Mesenchymal stem cell (in vitro differentiated cells and primary cell): ENCODE results near the gene SLC10A4.

ENCODE experiments used
- DNase-seq: peaks from one replicate; pipeline ENCODE4 v3.0.0-alpha.2; 2013
- H2AFZ ChIP-seq: one replicate; pipeline ENCODE4 v1.6.1; 2013; ENCODE audit warnings: low read depth, mild to moderate bottlenecking, control low read depth, inconsistent platforms, low read length, moderate library complexity
- H2AK5ac ChIP-seq: 2 replicates; pipeline ENCODE4 v1.6.1; 2013; ENCODE audit warnings: low read length, moderate library complexity, mild to moderate bottlenecking, inconsistent platforms; ENCODE audit not compliant: severe bottlenecking
- H2BK120ac ChIP-seq: one replicate; pipeline ENCODE4 v1.6.1; 2013; ENCODE audit warnings: low read depth, mild to moderate bottlenecking, inconsistent platforms, low read length, moderate library complexity
- H2BK12ac ChIP-seq, 2 experiments: one replicate each; pipeline ENCODE4 v1.6.1; 2013; ENCODE audit warnings: inconsistent platforms in 2 of 2, low read length in 2 of 2, mild to moderate bottlenecking in 2 of 2, moderate library complexity in 2 of 2, control low read depth in 1 of 2
- H2BK15ac ChIP-seq: one replicate; pipeline ENCODE4 v1.6.1; 2013; ENCODE audit warnings: mild to moderate bottlenecking, low read depth, inconsistent platforms; ENCODE audit not compliant: poor library complexity, severe bottlenecking
- H2BK5ac ChIP-seq: 2 replicates; pipeline ENCODE4 v1.6.1; 2013; ENCODE audit warnings: low read depth, mild to moderate bottlenecking, low read length, control low read depth, inconsistent platforms; ENCODE audit not compliant: poor library complexity, severe bottlenecking
- H3K14ac ChIP-seq, 2 experiments: one replicate each; pipeline ENCODE4 v1.6.1; 2013; ENCODE audit warnings: inconsistent platforms in 2 of 2, low read length in 2 of 2, control low read depth in 1 of 2, mild to moderate bottlenecking in 1 of 2, moderate library complexity in 1 of 2
- H3K18ac ChIP-seq, 2 experiments: one replicate each; pipeline ENCODE4 v1.6.1; 2013; ENCODE audit warnings: inconsistent platforms in 2 of 2, low read length in 2 of 2, control low read depth in 1 of 2, low read depth in 1 of 2, mild to moderate bottlenecking in 1 of 2
- H3K23ac ChIP-seq, 2 experiments: one replicate each; pipeline ENCODE4 v1.6.1; 2013; ENCODE audit warnings: inconsistent platforms in 2 of 2, low read length in 2 of 2, mild to moderate bottlenecking in 2 of 2, moderate library complexity in 2 of 2, control low read depth in 1 of 2
- H3K27ac ChIP-seq: 2 replicates; pipeline ENCODE4 v1.5.1; 2013; ENCODE audit warnings: mild to moderate bottlenecking, moderate library complexity, low read length, control low read depth, inconsistent platforms; ENCODE audit not compliant: poor library complexity, severe bottlenecking
- H3K27me3 ChIP-seq, 2 experiments: 2 replicates each; pipeline versions ENCODE4 v1.6.1 to v1.7.0; 2013; ENCODE audit warnings: low read length in 2 of 2, mild to moderate bottlenecking in 2 of 2, moderate library complexity in 2 of 2, control low read depth in 1 of 2, inconsistent platforms in 1 of 2; ENCODE audit not compliant: control insufficient read depth in 1 of 2, insufficient read depth in 1 of 2
- H3K36me3 ChIP-seq, 2 experiments: 2 replicates each; pipeline versions ENCODE4 v1.6.1 to v1.7.0; 2013; ENCODE audit warnings: low read length in 2 of 2, control low read depth in 1 of 2, inconsistent platforms in 1 of 2, low read depth in 1 of 2, mild to moderate bottlenecking in 1 of 2; ENCODE audit not compliant: insufficient read depth in 2 of 2, control insufficient read depth in 1 of 2
- H3K4ac ChIP-seq, 2 experiments: one replicate each; pipeline ENCODE4 v1.6.1; 2013; ENCODE audit warnings: inconsistent platforms in 2 of 2, low read length in 2 of 2, mild to moderate bottlenecking in 2 of 2, moderate library complexity in 2 of 2, control low read depth in 1 of 2, low read depth in 1 of 2
- H3K4me1 ChIP-seq: 2 replicates; pipeline ENCODE4 v1.6.1; 2013; ENCODE audit warnings: low read depth, low read length, control low read depth; ENCODE audit not compliant: control insufficient read depth, insufficient read depth
- H3K4me2 ChIP-seq: 2 replicates; pipeline ENCODE4 v1.6.1; 2013; ENCODE audit warnings: low read length, mild to moderate bottlenecking, inconsistent platforms; ENCODE audit not compliant: poor library complexity, severe bottlenecking
- H3K4me3 ChIP-seq, 2 experiments: 2 replicates each; pipeline versions ENCODE4 v1.5.1 to v1.7.0; 2013; ENCODE audit warnings: low read length in 2 of 2, mild to moderate bottlenecking in 2 of 2, control low read depth in 1 of 2, low read depth in 1 of 2; ENCODE audit not compliant: insufficient read depth in 1 of 2
- H3K79me1 ChIP-seq: replicated peaks from 2 replicates; pipeline ENCODE4 v1.6.1; 2013; ENCODE audit warnings: mild to moderate bottlenecking, control low read depth, low read length, inconsistent platforms; ENCODE audit not compliant: poor library complexity, severe bottlenecking
- H3K9ac ChIP-seq: 2 replicates; pipeline ENCODE4 v1.7.0; 2013; ENCODE audit warnings: mild to moderate bottlenecking, low read length, moderate library complexity
- H3K9me3 ChIP-seq: 2 replicates; pipeline ENCODE4 v1.7.0; 2013; ENCODE audit warnings: mild to moderate bottlenecking, low read length; ENCODE audit not compliant: control insufficient read depth
- H4K8ac ChIP-seq: one replicate; pipeline ENCODE4 v1.6.1; 2013; ENCODE audit warnings: inconsistent platforms, mild to moderate bottlenecking, low read length, moderate library complexity
- H4K91ac ChIP-seq: one replicate; pipeline ENCODE4 v1.6.1; 2013; ENCODE audit warnings: mild to moderate bottlenecking, low read length, inconsistent platforms
- WGBS: methylation state at CpG from one replicate; pipeline ENCODE4 v1.1.7; 2013; ENCODE audit warnings: mixed read lengths; 5-methylcytosine and 5-hydroxymethylcytosine counted together

SLC10A4 gene

GRCh38 chr4:48483777-48484493 is 792 bp downstream of the SLC10A4 start:
- Histone ChIP-seq H3K23ac (peak overlapping the region in 1 of 2 experiments; percentile 47), H3K36me3 (no peaks in the 10 kb centered on the region), H2AFZ (peak overlapping the region; percentile 60), H3K9me3 (peaks cover 4% of the 10 kb centered on the region), H3K4me1 (peaks cover 8% of the 10 kb centered on the region), H3K9ac (no peak overlapping the region), H3K18ac (no peak overlapping the region), H3K4me2 (peak overlapping the region; percentile 72), H2BK5ac (no peak overlapping the region), H2BK12ac (no peak overlapping the region), H3K4ac (no peak overlapping the region), H3K4me3 (peak overlapping the region in 1 of 2 experiments; percentile 57), H3K27me3 (peaks cover 47 to 81% of the 10 kb centered on the region in 2 experiments), H2BK120ac (no peak overlapping the region), H3K27ac (no peak overlapping the region), H3K79me1 (no peaks in the 10 kb centered on the region), H3K14ac (no peak overlapping the region), H2BK15ac (no peak overlapping the region), H2AK5ac (no peak overlapping the region), H4K91ac (no peak overlapping the region), H4K8ac (no peak overlapping the region)
- DNase-seq: no peak
- WGBS: 33% methylated on average over 66 of the region's 66 CpGs

GRCh38 chr4:48484494-48485168 is 1.5 kb downstream of the SLC10A4 start:
- Histone ChIP-seq H2BK5ac (no peak overlapping the region), H3K4me3 (no peak overlapping the region), H3K9ac (no peak overlapping the region), H3K36me3 (no peaks in the 10 kb centered on the region), H2AK5ac (no peak overlapping the region), H3K23ac (peak overlapping the region in 1 of 2 experiments; percentile 47), H4K91ac (no peak overlapping the region), H2BK12ac (no peak overlapping the region), H3K79me1 (no peaks in the 10 kb centered on the region), H4K8ac (no peak overlapping the region), H3K14ac (no peak overlapping the region), H3K4ac (no peak overlapping the region), H3K27ac (no peak overlapping the region), H2BK15ac (no peak overlapping the region), H3K9me3 (peaks cover 4% of the 10 kb centered on the region), H2AFZ (no peak overlapping the region), H3K4me1 (peaks cover 8% of the 10 kb centered on the region), H3K18ac (no peak overlapping the region), H3K27me3 (peaks cover 51 to 88% of the 10 kb centered on the region in 2 experiments), H2BK120ac (no peak overlapping the region), H3K4me2 (no peak overlapping the region)
- WGBS: 50% methylated on average over 21 of the region's 22 CpGs
- DNase-seq: no peak

- Histone ChIP-seq H2AFZ (peak overlapping the region; percentile 61), H3K18ac (no peak overlapping the region), H3K23ac (no peak overlapping the region), H3K36me3 (peaks cover 0 to 3% of the 10 kb centered on the region in 2 experiments), H2BK12ac (no peak overlapping the region), H3K27me3 (peaks cover 37 to 82% of the 10 kb centered on the region in 2 experiments), H3K4me1 (peaks cover 12% of the 10 kb centered on the region), H3K4me2 (peak overlapping the region; percentile 76), H3K9me3 (no peaks in the 10 kb centered on the region), H4K91ac (no peak overlapping the region), H2BK5ac (no peak overlapping the region), H2AK5ac (no peak overlapping the region), H3K79me1 (no peaks in the 10 kb centered on the region), H3K14ac (no peak overlapping the region), H4K8ac (no peak overlapping the region), H3K9ac (no peak overlapping the region), H3K4ac (no peak overlapping the region), H2BK120ac (no peak overlapping the region), H3K4me3 (peak overlapping the region in 1 of 2 experiments; percentile 32), H2BK15ac (no peak overlapping the region), H3K27ac (no peak overlapping the region)
- DNase-seq: no peak
- 9% methylated on average over 11 of the region's 14 CpGs for WGBS
Observed at GRCh38 chr4:48489683-48490011, 6.5 kb downstream of the SLC10A4 start.

- Histone ChIP-seq H3K4me2 (peak within 1 kb of the TSS; percentile 76), H3K27me3 (peaks cover 32 to 77% of the 10 kb centered on the region in 2 experiments), H2BK5ac (no peak within 1 kb of the TSS), H3K4me1 (peaks cover 12% of the 10 kb centered on the region), H3K9ac (no peak within 1 kb of the TSS), H2AFZ (peak within 1 kb of the TSS; percentile 69), H4K8ac (peak within 1 kb of the TSS; percentile 49), H3K36me3 (peaks cover 0 to 3% of the 10 kb centered on the region in 2 experiments), H2BK120ac (no peak within 1 kb of the TSS), H4K91ac (peak within 1 kb of the TSS; percentile 21), H2BK15ac (no peak within 1 kb of the TSS), H3K23ac (peak within 1 kb of the TSS in 1 of 2 experiments; percentile 97), H3K14ac (peak within 1 kb of the TSS in 1 of 2 experiments; percentile 81), H2BK12ac (peak within 1 kb of the TSS in 1 of 2 experiments; percentile 42), H3K27ac (no peak within 1 kb of the TSS), H3K79me1 (no peaks in the 10 kb centered on the region), H3K4ac (no peak within 1 kb of the TSS), H3K18ac (peak within 1 kb of the TSS; percentile 35 to 81), H3K4me3 (peak within 1 kb of the TSS; percentile 24 to 53), H3K9me3 (no peaks in the 10 kb centered on the region), H2AK5ac (no peak within 1 kb of the TSS)
- DNase-seq: no peak
- WGBS: under 1% methylated on average over 67 of the region's 80 CpGs
Observed at GRCh38 chr4:48490012-48490679, 7.0 kb downstream of the SLC10A4 start, which contains the start of gene ZAR1. ZAR1 (plus strand) TSS chr4:48490252; CDS start chr4:48490292, 40 bp downstream.
